HepG2 (cell line): ENCODE measurements around the gene TRIM67. TPM values are rescaled to one million over a fixed set of nuclear protein-coding genes. Genes with fewer than 3 reads are reported as not detected.

Experiments used
- BATF2 ChIP-seq: sonication (generic); formaldehyde crosslinking; IDR thresholded peaks from 2 replicates; pipeline ENCODE4 v1.8.0; 2022; ENCODE audit warnings: mild to moderate bottlenecking, missing genetic modification reagents, moderate library complexity
- DMAP1 ChIP-seq: IDR thresholded peaks from 2 replicates; pipeline ENCODE4 v1.6.1; 2016
- GLI4 ChIP-seq: sonication (generic); formaldehyde crosslinking; IDR thresholded peaks from 2 replicates; pipeline ENCODE4 v1.5.1; 2020; ENCODE audit warnings: missing genetic modification reagents, mild to moderate bottlenecking, moderate library complexity, borderline replicate concordance
- HNF4G ChIP-seq, 2 experiments: sonication (generic) in 1 of 2; formaldehyde crosslinking in 1 of 2; IDR thresholded peaks; 2 replicates each; pipeline versions ENCODE4 v1.4.0 to v1.6.1; 2011 to 2020; ENCODE audit warnings: borderline replicate concordance in 2 of 2, low read depth in 2 of 2, mild to moderate bottlenecking in 2 of 2, low read length in 1 of 2, missing genetic modification reagents in 1 of 2, moderate library complexity in 1 of 2
- ONECUT2 ChIP-seq: sonication (generic); formaldehyde crosslinking; IDR thresholded peaks from 2 replicates; pipeline ENCODE4 v1.4.0; 2020; ENCODE audit warnings: missing genetic modification reagents
- PHF8 ChIP-seq: sonication (generic); formaldehyde crosslinking; IDR thresholded peaks from 2 replicates; pipeline ENCODE4 v1.5.0; 2020; ENCODE audit warnings: missing genetic modification reagents
- SAP130 ChIP-seq: IDR thresholded peaks from 2 replicates; pipeline ENCODE4 v1.6.1; 2016; ENCODE audit warnings: low read depth
- SIN3A ChIP-seq: IDR thresholded peaks from 2 replicates; pipeline ENCODE4 v1.6.1; 2011; ENCODE audit warnings: low read depth, mild to moderate bottlenecking, control low read depth, low read length, borderline replicate concordance
- SP4 ChIP-seq: sonication (generic); formaldehyde crosslinking; IDR thresholded peaks from 2 replicates; pipeline ENCODE4 v1.8.1; 2023; ENCODE audit warnings: mild to moderate bottlenecking, missing genetic modification reagents
- SRSF9 ChIP-seq: fragments of 200-400 bp; formaldehyde crosslinking; IDR thresholded peaks from 2 replicates; pipeline ENCODE4 v1.6.1; 2018; ENCODE audit warnings: borderline replicate concordance, mild to moderate bottlenecking, low read depth, low read length; ENCODE audit not compliant: insufficient read depth, poor library complexity, severe bottlenecking
- ZBTB7B ChIP-seq: sonication (generic); formaldehyde crosslinking; IDR thresholded peaks from 2 replicates; pipeline ENCODE4 v1.4.0; 2020; ENCODE audit warnings: missing genetic modification reagents
- ZFP1 ChIP-seq: IDR thresholded peaks from 2 replicates; pipeline ENCODE4 v1.6.1; 2016
- ZNF18 ChIP-seq: sonication (generic); formaldehyde crosslinking; IDR thresholded peaks from 2 replicates; pipeline ENCODE4 v1.8.0; 2022; ENCODE audit warnings: mild to moderate bottlenecking, missing genetic modification reagents; ENCODE audit not compliant: insufficient replicate concordance
- ZNF264 ChIP-seq: sonication (generic); formaldehyde crosslinking; IDR thresholded peaks from 2 replicates; pipeline ENCODE4 v1.4.0; 2020; ENCODE audit warnings: missing genetic modification reagents
- ZNF274 ChIP-seq: sonication (generic); formaldehyde crosslinking; IDR thresholded peaks from 2 replicates; pipeline ENCODE4 v1.5.1; 2020; ENCODE audit warnings: mild to moderate bottlenecking, missing genetic modification reagents
- ZNF275 ChIP-seq: sonication (generic); formaldehyde crosslinking; IDR thresholded peaks from 2 replicates; pipeline ENCODE4 v1.8.0; 2022; ENCODE audit warnings: missing genetic modification reagents, mild to moderate bottlenecking, inconsistent platforms, borderline replicate concordance
- ZNF281 ChIP-seq: sonication (generic); formaldehyde crosslinking; IDR thresholded peaks from 2 replicates; pipeline ENCODE4 v1.4.0; 2020; ENCODE audit warnings: missing genetic modification reagents, borderline replicate concordance
- ZNF317 ChIP-seq: sonication (generic); formaldehyde crosslinking; IDR thresholded peaks from 2 replicates; pipeline ENCODE4 v1.5.0; 2020; ENCODE audit warnings: mild to moderate bottlenecking, missing genetic modification reagents
- ZNF775 ChIP-seq: sonication (generic); formaldehyde crosslinking; IDR thresholded peaks from 2 replicates; pipeline ENCODE4 v1.4.0; 2020; ENCODE audit warnings: missing genetic modification reagents, mild to moderate bottlenecking, moderate library complexity, borderline replicate concordance
- polyA plus RNA-seq, 8 experiments: library from polyadenylated mRNA; depleted of rRNA in 3 of 8; stranded (reverse) in 7 of 8; unstranded in 1 of 8; fragments of >200 nt; fragmentation: Illumina TruSeq in 4 of 8; extraction: Trizol in 4 of 8; gene quantifications; 2 replicates each; pipeline versions ENCODE4 v1.2.1 to v1.2.3, GENCODE V29; 2011 to 2016; ENCODE audit warnings: low read depth in 4 of 8, missing spikeins in 1 of 8, mixed read lengths in 1 of 8; ENCODE audit not compliant: insufficient read depth in 1 of 8
- total RNA-seq, 5 experiments: library from RNA; depleted of rRNA; stranded (reverse); fragments of >200 nt; fragmentation: Illumina TruSeq; extraction: Trizol; gene quantifications; 2 replicates each; pipeline ENCODE4 v1.2.3, GENCODE V29; 2016; ENCODE audit warnings: low read depth in 1 of 5
- TF ChIP-seq, protein P1 (sequence below): sonication (generic); formaldehyde crosslinking; IDR thresholded peaks from 2 replicates; pipeline ENCODE4 v1.4.0; 2020; ENCODE audit warnings: missing genetic modification reagents, borderline replicate concordance

Gene TRIM67
- total and polyA plus RNA-seq, 2 of the 13 experiments (the other 11 are each of a cell fraction or from before 2014, with no cell fraction given) = not detected

DNA sequence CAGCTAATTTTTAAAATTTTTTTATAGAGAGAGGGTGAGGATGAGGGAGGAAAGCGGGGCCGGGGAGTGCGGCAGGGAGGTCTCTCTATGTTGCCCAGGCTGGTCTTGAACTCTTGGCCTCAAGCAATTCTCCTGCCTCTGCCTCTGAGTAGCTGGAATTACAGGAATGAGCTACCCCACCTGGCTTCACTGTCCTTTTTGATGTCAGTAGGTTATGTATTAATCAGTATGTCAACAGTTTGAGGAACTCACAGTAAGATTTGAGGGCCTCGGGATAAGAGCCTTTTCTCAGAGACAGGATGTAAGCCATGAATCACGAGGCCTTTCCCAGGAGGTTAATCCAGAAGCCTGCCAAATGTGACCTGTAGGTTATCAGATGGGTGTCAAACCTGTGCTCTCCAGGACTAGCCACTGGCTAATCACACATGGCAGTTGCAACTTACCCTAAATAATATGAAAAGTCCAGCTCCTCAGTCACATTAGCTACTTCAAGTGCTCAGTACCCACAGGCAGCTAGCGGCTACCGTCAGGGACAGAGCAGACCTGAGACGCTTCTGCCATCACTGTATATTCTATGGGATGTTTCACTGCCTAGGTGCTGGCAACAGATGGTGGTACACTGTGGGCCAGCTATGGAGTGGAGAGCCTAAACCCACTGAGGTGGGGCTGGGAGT, 33.1 kb downstream of the TRIM67 start (continued):
- TF ChIP-seq ZFP1 (CRISPR knock-in tag) (0 out of 2 replicates have a peak, but pooled peaks have one; percentile 34), SRSF9 (no peak), DMAP1 (CRISPR knock-in tag) (peak; percentile 22; the same call in 1 of the 2 replicates), SAP130 (CRISPR knock-in tag) (peak; percentile 89), HNF4G (IDR thresholded peaks at IDR 0.05; ENCODE audit: borderline replicate concordance, low read depth, low read length) (peak; percentile 31; the same call in 1 of the 2 replicates), HNF4G (CRISPR knock-in tag; IDR thresholded peaks at IDR 0.05; ENCODE audit: borderline replicate concordance, low read depth) (no peak), SIN3A (no peak), BATF2 (CRISPR knock-in tag) (no peak), ZBTB7B (0 out of 2 replicates have a peak, but pooled peaks have one; percentile 27), ZNF275 (peak; percentile 63; the same call in 1 of the 2 replicates), ZNF264 (CRISPR knock-in tag) (no peak), ZNF775 (CRISPR knock-in tag) (no peak), SP4 (CRISPR knock-in tag) (no peak; the same call in 1 of the 2 replicates), GLI4 (no peak), ZNF274 (no peak), ZNF317 (CRISPR knock-in tag) (peak; percentile 59; the same call in 1 of the 2 replicates), ZNF18 (CRISPR knock-in tag) (no peak), PHF8 (CRISPR knock-in tag) (no peak), ONECUT2 (CRISPR knock-in tag) (no peak), ZNF281 (CRISPR knock-in tag) (no peak; the same call in 1 of the 2 replicates)
- TF ChIP-seq, protein P1, sequence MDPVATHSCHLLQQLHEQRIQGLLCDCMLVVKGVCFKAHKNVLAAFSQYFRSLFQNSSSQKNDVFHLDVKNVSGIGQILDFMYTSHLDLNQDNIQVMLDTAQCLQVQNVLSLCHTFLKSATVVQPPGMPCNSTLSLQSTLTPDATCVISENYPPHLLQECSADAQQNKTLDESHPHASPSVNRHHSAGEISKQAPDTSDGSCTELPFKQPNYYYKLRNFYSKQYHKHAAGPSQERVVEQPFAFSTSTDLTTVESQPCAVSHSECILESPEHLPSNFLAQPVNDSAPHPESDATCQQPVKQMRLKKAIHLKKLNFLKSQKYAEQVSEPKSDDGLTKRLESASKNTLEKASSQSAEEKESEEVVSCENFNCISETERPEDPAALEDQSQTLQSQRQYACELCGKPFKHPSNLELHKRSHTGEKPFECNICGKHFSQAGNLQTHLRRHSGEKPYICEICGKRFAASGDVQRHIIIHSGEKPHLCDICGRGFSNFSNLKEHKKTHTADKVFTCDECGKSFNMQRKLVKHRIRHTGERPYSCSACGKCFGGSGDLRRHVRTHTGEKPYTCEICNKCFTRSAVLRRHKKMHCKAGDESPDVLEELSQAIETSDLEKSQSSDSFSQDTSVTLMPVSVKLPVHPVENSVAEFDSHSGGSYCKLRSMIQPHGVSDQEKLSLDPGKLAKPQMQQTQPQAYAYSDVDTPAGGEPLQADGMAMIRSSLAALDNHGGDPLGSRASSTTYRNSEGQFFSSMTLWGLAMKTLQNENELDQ = no peak
